KMS-11 (cell line): ENCODE measurements around the gene ANKDD1A.

Source experiments
- H2AFZ ChIP-seq: fragments of 200-600 bp; sonication (generic); 2 replicates; pipeline ENCODE4 v1.6.1; 2016; ENCODE audit warnings: antibody characterized with exemption, mixed run types, low read depth
- H3K27ac ChIP-seq: fragments of 200-600 bp; sonication (generic); 2 replicates; pipeline ENCODE4 v1.6.1; 2016; ENCODE audit warnings: mild to moderate bottlenecking, mixed run types
- H3K27me3 ChIP-seq: fragments of 200-600 bp; sonication (generic); 2 replicates; pipeline ENCODE4 v1.6.1; 2017; ENCODE audit warnings: mild to moderate bottlenecking, low read depth, mixed run types, moderate library complexity; ENCODE audit not compliant: insufficient read depth
- H3K36me3 ChIP-seq: fragments of 200-600 bp; sonication (generic); 2 replicates; pipeline ENCODE4 v1.6.1; 2017; ENCODE audit warnings: mild to moderate bottlenecking, mixed run types; ENCODE audit not compliant: insufficient read depth
- H3K4me1 ChIP-seq: fragments of 200-600 bp; sonication (generic); 2 replicates; pipeline ENCODE4 v1.6.1; 2016; ENCODE audit warnings: mild to moderate bottlenecking, low read depth, mixed run types; ENCODE audit not compliant: poor library complexity, severe bottlenecking
- H3K4me2 ChIP-seq: fragments of 200-600 bp; sonication (generic); 2 replicates; pipeline ENCODE4 v1.7.0; 2016; ENCODE audit warnings: mild to moderate bottlenecking, mixed run types
- H3K4me3 ChIP-seq: fragments of 200-600 bp; sonication (generic); IDR thresholded peaks from 2 replicates; pipeline ENCODE4 v1.6.1; 2017; ENCODE audit warnings: low read depth, low read length, mixed read lengths; ENCODE audit not compliant: insufficient read depth
- H3K79me2 ChIP-seq: fragments of 200-600 bp; sonication (generic); 2 replicates; pipeline ENCODE4 v1.6.1; 2016; ENCODE audit warnings: low read depth, mixed run types; ENCODE audit not compliant: insufficient read depth
- H3K9ac ChIP-seq: fragments of 200-600 bp; sonication (generic); 2 replicates; pipeline ENCODE4 v1.6.1; 2016; ENCODE audit warnings: mild to moderate bottlenecking, mixed run types
- H4K20me1 ChIP-seq: fragments of 200-600 bp; sonication (generic); 2 replicates; pipeline ENCODE4 v1.6.1; 2016; ENCODE audit warnings: mild to moderate bottlenecking, mixed run types; ENCODE audit not compliant: insufficient read depth
- TF ChIP-seq, protein P1 (sequence below): fragments of 200-600 bp; sonication (generic); conservative IDR thresholded peaks from 2 replicates; pipeline ENCODE4 v1.6.1; 2017; ENCODE audit warnings: low read depth, mild to moderate bottlenecking, antibody characterized with exemption, low read length, moderate library complexity, mixed read lengths

Gene ANKDD1A

DNA sequence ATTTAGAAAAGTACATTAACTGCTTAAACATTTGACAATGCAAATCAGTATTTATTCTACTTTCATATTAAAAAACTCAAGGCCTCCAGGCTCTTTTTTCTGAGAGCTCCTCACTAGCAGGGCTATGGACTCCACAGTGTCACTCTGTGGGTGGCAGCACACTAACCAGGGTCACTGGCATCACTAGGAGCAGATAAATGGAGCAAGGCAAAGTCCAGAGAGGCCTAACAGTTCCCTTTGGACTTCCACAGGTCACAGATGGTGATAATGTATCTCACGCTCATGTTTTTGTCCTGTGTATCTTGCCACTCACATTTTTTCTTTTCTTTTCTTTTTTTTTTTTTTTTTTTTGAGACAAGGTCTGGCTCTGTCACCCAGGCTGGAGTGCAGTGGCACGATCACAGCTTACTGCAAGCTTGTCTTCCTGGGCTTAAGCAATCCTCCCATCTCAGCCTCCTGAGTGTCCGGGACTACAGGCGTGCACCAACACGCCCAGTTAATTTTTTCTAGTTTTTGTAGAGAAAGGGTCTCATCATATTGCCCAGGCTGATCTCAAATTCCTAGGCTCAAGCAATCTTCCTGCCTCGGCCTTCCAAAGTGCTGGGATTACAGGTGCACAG lies 70.2 kb downstream of the ANKDD1A start:
- no peaks in the 10 kb centered on the region for H3K36me3 ChIP-seq
- no peak overlapping the region for H2AFZ ChIP-seq
- no peaks in the 10 kb centered on the region for H3K79me2 ChIP-seq
- H3K9ac ChIP-seq: no peak overlapping the region
- H3K4me1 ChIP-seq: peaks cover 5% of the 10 kb centered on the region
- H3K27ac ChIP-seq: no peak overlapping the region
- no peaks in the 10 kb centered on the region for H3K27me3 ChIP-seq
- H3K4me2 ChIP-seq: no peak overlapping the region
- TF ChIP-seq, protein P1, sequence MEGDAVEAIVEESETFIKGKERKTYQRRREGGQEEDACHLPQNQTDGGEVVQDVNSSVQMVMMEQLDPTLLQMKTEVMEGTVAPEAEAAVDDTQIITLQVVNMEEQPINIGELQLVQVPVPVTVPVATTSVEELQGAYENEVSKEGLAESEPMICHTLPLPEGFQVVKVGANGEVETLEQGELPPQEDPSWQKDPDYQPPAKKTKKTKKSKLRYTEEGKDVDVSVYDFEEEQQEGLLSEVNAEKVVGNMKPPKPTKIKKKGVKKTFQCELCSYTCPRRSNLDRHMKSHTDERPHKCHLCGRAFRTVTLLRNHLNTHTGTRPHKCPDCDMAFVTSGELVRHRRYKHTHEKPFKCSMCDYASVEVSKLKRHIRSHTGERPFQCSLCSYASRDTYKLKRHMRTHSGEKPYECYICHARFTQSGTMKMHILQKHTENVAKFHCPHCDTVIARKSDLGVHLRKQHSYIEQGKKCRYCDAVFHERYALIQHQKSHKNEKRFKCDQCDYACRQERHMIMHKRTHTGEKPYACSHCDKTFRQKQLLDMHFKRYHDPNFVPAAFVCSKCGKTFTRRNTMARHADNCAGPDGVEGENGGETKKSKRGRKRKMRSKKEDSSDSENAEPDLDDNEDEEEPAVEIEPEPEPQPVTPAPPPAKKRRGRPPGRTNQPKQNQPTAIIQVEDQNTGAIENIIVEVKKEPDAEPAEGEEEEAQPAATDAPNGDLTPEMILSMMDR: no peak
- no peak overlapping the region for H3K4me3 ChIP-seq
- no peaks in the 10 kb centered on the region for H4K20me1 ChIP-seq

DNA sequence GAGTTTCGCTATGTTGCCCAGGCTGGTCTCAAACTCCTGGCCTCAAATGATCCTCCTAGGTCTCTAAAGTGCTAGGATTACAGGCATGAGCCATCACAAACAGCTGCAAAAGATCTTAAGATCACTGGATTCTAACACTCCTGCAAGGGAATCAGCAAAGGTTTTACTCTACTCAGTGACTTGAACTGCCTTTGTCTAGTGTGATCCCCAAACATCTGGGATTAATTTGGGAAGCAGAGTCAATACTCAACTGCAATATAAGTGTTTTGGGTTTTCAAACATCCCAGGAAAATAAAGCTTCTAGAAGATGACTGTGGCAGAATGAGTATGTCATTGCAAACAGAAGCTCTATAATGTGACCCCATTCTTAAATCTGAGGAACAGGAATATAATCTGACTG lies 70.8 kb downstream of the ANKDD1A start:
- Histone ChIP-seq H3K4me2 (no peak overlapping the region), H3K27me3 (no peaks in the 10 kb centered on the region), H3K4me1 (peaks cover 5% of the 10 kb centered on the region), H3K36me3 (no peaks in the 10 kb centered on the region), H4K20me1 (no peaks in the 10 kb centered on the region), H2AFZ (no peak overlapping the region), H3K79me2 (no peaks in the 10 kb centered on the region), H3K27ac (no peak overlapping the region), H3K9ac (no peak overlapping the region), H3K4me3 (no peak overlapping the region)
- TF ChIP-seq, protein P1: no peak

DNA sequence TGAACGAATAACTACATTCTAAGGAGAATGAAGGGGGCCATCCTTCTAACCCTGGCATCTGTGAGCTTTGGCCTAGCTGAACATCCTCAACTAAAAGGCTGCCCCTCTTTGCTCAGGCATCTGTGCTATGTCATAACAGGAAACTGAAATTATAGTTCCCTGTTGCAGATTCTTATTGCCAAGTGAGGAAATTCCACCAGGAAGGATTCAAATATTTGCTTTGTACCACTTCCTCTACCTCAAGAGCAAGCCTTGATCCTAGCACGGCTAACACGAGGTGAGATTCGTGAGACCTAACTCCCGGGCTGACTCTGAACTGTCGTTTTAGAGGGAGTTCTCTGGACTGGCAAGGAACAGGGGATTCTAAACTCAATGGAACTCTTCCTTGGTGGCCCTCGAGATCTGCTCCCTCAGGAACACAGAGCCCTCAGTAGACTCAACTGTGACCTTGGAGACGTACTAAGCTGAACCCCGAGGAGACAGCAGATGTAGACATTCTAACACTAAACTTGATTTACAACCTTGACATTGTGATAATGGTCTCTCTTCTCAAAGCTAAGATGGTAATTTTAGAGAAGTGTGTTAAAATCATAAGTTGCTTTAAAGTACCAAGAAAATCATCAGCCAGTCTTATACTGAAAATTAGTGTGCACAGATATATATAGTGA lies 73.8 kb downstream of the ANKDD1A start:
- Histone ChIP-seq H2AFZ (no peak overlapping the region), H3K4me3 (no peak overlapping the region), H3K9ac (no peak overlapping the region), H3K79me2 (no peaks in the 10 kb centered on the region; the same call in 1 of the 2 replicates), H3K27me3 (no peaks in the 10 kb centered on the region), H3K4me2 (no peak overlapping the region), H3K27ac (no peak overlapping the region), H4K20me1 (no peaks in the 10 kb centered on the region), H3K36me3 (no peaks in the 10 kb centered on the region), H3K4me1 (peaks cover 10% of the 10 kb centered on the region)
- TF ChIP-seq, protein P1: no peak

DNA sequence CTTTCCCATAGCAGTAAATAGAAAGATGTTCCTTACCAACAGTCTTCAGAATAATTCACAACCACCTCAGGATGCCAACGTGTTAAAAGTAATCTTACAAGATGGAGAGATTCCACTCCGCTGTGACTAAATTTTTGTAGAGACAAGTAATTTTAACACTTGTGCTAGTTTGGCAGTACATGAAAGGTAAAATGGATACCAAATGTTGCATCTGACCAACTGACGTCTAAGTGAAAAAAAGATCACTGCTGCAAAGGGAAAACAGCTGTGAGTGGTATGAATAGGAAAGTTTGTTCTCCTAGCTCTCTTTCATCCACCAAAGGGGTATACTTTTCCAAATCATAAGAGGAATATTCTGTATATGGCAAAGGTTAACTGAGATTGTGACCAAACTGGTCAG lies 75.4 kb downstream of the ANKDD1A start:
- no peaks in the 10 kb centered on the region; the same call in 1 of the 2 replicates for H3K79me2 ChIP-seq
- H3K36me3 ChIP-seq: no peaks in the 10 kb centered on the region
- no peak overlapping the region for H3K9ac ChIP-seq
- TF ChIP-seq, protein P1: no peak
- no peaks in the 10 kb centered on the region for H3K27me3 ChIP-seq
- H3K27ac ChIP-seq: no peak overlapping the region
- no peaks in the 10 kb centered on the region for H4K20me1 ChIP-seq
- H2AFZ ChIP-seq: no peak overlapping the region
- peaks cover 12% of the 10 kb centered on the region for H3K4me1 ChIP-seq
- no peak overlapping the region for H3K4me3 ChIP-seq
- H3K4me2 ChIP-seq: no peak overlapping the region
